CD4-positive, alpha-beta T cell treated with Interleukin-10 for 1 hour (primary cell): ENCODE measurements around the gene GALNS.

Experiments
- DNase-seq: peaks from one replicate; pipeline ENCODE4 v3.0.0-alpha.2; 2020

GALNS gene

DNA sequence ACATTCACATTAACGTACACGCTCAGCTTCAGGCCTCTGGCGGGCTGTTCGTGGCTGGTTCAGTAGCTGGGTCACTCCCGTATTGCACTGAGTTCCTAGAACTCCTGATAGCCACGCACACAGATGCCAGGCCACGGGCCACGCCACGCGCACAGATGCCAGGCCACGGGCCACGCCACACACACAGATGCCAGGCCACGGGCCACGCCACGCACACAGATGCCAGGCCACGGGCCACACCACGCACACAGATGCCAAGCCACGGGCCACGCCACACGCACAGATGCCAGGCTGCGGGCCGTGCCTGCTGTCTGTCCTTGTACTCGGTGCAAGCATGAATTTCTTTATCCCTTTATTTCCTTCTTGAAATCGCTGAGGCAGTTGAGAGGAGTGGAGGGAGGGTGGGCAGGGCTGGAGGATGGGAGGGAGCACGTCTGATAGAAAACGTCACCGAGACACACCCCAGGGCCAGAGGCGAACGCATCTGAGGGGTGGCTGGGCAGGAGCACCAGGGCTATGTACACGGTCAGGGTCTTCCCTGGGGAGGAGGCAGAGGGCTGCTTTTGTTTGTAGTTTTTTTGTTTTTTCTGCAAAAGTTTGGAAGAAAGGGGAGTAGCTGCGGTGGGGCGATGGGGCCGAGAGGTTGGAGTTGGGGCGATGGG lies 18.3 kb upstream of the GALNS start:
- no peak for DNase-seq

DNA sequence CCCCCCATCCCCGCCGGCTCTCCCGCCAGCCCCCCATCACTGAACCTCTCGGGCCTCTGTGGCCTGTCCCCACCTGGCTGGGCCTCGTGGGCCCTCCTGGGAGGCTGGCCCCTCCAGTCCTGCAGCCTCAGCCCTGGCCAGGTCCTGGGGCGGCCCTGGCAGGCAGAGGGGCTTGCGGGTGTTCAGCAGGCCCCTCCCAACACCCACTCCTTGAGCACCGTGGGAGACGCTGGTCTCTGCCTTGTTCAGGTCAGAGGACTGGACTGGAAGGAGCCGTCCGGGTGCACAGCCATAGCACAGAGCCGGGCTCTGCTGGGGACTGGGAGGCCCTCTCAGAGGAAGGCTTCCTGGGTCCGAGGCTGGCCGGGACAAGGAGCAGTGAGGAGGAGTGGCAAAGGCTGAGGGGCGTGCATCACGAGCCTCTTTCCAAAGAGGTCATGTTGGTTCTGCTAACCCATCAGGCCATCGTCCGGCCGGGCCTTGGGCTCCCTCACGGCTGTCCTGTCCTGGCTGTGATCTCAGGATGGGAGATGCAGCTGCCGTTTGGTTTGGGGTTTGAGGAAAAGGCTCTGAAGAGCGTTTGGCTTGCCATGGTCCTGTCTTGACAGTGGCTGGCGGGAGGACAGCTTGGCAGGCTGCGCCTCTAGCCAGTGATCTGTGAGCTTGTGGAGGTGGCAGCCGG lies 16.0 kb upstream of the GALNS start:
- no peak for DNase-seq

DNA sequence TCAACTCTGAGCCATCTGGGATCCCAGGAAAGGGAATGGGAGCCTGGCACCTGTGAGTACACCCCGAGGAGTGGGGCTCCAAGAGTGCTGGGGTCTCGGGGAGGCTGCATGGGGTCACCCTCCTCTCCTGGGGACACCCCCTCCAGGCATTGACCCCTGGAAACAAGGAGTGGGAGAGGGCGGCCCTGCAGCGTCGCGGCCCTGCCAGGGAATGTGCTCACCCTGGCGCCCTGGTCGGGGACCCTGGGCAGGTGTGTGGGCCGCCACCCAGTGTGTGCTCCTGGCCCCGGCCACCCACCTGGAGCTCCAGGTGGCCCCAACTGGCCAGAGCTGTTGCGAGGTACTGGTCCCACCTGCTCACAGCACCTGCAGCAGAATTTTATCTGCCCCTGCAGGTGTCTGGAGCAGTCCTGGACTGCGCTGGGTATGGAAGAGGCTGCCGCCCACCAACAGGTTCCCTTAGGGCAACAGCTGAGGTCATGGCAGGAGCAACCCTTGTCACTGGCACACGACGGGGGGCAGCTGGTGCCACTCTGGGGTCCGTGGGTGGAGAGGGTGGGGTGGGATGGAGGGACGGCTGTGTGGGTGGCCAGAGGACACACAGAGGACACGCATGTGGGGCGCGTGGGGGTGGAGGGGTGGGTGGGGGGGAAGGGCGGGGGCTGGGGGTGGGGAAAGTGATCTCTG lies 15.1 kb upstream of the GALNS start:
- DNase-seq: no peak

DNA sequence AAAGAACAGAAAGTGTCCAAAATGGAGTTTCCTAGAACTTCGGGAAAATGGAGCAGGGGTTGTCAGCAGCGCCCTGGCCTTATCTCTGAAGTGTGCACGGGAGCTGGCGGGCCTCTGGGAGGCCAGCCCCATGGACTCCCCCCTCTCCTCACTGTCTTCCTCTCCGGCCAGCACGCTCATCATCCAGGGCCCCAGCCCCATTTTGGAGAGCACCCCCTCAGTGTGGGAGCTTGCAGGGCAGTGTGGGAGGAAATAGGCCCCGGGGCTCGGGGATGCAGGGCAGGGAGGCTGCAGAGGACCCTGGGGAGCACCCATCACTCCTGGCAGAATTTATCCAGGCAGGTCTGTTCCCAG lies 14.6 kb upstream of the GALNS start:
- DNase-seq: no peak

DNA sequence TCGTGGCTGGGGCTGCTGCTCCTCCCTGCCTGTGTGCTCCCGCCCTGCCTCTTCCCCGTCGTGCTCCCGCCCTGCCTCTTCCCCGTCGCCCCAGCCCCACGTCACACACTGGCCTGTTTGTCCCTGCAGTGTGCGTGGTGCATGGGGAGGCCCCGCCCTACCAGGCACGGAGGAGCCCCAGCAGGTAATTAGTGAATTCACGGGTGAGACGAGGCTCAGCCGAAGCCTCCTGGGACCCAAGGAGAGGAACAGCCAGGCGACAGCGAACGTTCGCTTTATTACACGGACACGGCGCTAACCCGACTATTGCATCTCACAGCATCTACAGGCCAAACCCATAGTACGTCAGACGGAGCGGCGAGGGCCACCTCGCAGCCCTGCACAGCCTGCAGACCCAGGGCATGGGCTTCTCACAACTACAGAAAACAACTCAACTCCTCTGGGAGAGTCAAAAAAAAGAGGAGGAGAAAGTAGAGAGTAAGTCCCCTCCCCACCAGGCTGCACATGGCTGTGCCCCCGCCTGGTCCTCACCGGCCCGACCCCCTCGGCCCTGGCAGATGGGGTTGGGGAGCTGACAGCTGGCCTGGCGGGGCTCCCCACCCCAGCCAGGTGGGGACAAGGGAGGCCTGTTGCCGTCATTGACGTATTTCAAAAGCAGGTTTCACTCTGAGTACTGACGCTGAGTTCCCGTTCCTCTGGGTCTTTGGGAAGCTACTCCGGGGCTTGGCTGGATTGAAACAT lies 14.0 kb upstream of the GALNS start:
- no peak for DNase-seq

DNA sequence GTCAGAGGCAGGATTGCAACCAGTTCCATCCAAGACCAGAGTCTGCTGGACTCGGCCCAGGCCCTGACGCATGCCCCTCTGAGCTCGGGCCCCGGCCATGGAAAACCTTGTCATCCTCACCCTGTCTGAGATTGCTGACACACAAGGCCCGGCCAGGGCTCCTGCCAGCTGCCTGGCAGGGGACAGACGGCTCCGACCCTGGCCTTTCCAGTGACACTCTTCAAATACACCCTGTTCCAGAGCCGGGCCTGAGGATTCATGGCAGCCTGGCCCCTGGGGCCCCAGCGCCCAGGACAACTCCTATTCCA lies 12.9 kb upstream of the GALNS start:
- DNase-seq: no peak

DNA sequence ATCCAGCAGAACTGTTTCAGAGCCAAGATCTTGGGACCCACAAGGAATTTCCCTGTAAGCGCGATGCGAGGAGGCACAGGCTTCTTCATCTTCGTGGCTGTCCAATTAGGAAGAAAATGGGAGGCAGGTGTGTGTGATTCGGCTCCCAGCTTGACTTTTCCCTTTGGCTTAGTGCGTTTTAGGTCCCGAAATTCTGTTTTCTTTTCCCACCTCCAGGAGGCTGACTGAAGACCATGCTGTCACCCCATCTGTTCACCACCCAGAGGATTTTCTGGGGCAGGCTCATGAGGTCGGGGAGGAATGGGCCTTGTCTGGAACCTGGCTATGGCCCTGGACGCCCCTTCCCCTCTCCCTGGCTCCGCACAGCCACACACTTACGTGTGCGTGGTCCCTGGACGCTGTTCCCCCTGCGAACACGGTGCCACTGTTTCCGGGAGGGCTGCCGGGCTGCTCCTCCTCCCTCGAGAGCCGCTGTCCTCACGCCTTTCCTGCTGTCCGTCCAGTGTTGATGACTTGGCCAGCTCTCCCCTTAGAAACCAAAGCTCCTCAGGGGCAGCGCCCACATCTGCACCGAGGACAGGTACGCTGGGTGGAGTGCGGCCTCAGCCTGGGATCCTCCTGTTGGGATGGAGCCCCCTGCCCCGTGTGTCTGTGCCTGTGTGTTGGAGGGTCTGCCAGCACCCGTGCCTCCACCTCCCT lies 12.4 kb upstream of the GALNS start:
- DNase-seq: no peak

DNA sequence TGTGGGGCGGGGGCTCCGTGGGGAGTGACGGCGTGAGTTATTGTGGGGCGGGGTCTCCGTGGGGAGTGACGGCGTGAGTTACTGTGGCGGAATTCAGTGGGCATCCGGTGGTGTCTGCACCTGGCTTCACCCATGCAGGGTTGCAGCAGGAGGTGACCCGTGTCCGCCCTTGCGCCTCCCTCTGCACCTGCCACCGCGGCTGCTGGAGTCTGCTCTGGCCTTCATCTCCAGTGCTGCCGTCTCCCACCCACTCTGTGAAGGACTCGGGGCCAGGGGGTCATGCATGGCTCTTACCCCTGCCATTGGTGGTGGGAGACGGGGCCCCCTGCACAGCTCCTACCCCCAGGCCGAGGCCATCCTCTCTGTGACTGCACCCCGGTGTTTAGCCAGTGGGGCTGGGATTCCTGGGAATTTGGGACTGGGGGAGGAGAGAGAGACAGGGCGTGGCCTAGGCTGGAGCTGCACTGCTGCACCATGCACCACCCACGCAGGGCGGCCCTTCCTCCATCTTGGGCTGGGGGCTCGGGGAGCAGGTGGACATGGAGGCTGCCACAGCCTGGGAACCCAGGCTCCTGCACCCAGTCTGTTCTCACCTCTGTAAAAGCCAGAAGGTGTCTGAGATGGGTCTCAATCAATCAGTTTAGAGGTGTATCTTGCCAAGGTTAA lies 11.0 kb upstream of the GALNS start:
- no peak for DNase-seq

DNA sequence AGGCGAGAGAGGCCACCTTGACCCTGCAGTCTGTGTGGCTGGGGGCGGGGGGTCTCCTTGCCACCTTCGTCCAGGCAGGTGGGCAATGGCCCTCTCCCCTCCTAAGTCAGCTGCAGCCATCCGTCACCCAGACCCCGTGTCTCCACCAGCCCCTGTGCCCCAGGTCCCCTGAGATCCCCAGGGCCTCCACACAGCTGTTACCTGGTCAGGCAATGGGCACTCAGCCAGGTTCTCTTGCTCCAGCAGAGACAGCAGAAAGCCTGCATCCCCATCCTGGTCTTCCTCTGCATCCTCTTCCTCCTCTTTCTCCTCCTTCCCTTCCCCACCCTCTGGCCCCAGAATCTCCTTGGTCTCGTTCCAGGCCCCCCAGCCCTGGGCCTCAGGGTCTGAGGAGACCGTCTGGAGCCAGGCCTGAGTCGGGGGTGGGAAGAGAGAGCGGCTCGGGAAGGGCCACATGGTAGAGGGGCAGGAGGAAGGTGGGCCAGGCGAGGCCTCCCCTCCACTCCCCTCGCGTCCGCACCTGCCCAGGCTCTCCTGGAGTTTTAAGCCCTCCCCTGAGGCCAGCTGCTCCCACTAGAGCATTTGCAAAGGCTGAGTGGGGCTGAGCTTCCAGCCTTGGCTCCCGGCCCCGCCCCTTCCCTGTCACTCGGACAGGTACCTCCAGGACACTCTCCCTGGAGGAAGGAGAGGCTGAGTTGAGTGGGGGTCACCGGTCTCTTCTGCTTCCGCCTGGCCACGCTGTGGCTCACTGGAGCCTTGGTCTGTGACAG lies 9.6 kb upstream of the GALNS start, which contains the start of gene PABPN1L:
PABPN1L (minus strand) TSS at position 510 of the 770 bp plus-strand sequence; CDS start at position 456, 54 bp downstream.
- DNase-seq: no peak

DNA sequence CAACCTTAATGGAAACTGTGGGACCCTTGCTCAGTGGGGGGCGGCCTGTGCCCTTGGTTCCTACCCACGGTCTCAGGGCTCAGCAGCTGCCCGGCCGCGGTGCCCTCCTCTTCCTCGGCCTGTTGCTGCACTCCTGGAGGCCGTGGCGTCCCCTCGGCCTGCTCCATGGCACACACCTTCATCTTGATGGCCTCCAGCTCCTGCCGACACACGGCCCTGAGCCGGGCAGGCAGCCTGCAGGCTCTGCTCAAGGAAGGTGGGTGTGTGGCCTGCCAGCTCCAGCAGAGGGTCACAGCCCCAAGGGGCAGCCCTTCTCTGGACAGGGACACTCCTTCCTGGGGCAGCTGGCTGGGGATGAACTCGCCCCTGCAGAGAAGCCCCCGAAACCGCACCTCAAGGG lies 9.0 kb upstream of the GALNS start:
- DNase-seq: no peak

DNA sequence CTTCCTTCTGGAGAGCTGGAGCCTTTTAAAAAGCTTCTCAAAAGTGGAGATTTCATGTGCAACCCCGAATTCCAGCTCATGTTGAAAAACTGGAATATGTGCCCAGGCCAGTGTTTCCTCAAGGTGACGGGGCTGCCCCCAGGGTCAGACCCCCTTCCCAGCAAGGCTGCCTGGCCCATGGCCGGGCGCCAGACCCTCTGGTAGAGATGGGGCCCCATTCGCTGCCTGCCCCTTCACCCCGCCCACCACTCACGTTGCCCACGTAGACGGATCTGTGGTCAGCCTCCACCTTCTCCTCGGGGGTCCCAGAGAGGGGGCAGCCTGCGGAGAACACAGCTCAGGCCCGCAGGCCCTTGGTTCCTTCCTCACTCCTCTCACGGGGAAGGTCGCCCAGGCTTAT lies 8.6 kb upstream of the GALNS start:
- no peak for DNase-seq

DNA sequence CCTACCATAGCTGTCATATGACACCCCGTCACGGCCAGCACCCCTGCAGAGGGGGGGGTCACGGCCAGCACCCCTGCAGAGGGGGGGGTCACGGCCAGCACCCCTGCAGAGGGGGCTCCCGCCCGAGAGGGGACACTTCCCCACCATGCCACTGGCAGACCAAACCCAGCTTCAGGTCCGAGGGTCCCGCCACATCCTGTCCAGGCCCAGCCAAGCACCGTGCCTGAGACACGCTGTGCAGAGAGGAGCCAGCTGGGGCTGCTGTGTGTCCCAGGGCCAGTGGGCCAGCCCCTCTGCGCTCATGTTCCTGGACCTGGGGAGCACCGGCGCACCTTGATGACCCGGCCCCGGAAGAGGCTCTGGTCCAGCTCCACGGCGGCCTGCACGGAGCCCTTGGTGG lies 7.8 kb upstream of the GALNS start:
- no peak for DNase-seq

DNA sequence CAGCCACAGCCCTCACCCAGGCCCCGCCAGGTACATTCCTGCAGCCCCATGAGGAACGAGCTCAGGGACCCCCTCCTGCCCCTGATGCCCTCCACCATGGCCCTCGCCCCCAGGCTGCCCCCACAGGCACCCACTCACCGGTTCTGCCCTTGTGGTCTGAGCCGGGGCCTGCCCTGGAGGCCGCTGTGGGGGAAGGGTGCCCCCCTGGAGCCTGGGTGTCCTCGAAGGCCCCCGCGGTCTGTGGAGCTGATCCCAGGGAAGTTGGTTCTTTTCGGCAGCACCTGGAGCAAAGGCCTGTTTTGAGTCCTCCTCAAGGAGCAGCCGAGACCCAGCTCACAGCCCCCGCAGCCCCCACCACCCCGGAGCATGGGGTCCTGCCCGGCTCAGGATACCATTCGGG lies 7.4 kb upstream of the GALNS start:
- no peak for DNase-seq

DNA sequence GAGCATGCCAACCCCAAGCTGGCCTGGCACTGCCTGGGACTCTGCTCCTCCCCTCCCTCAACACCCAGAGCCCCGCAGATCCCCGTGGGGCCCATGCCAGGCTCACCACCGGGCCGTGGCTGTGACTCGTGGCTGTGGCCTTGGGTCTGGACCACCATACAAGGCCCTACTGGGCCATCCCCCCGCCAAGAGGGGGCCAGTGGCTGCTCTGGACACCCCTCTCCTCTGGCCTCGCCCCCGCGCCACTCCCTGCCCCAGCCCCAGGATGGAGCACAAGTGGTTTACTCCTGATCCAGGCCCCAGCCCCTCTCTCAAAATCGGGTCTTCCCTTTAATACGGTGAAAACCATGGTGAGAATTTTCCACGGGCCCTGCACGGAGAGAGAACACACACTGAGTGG lies 6.7 kb upstream of the GALNS start:
- DNase-seq: no peak

DNA sequence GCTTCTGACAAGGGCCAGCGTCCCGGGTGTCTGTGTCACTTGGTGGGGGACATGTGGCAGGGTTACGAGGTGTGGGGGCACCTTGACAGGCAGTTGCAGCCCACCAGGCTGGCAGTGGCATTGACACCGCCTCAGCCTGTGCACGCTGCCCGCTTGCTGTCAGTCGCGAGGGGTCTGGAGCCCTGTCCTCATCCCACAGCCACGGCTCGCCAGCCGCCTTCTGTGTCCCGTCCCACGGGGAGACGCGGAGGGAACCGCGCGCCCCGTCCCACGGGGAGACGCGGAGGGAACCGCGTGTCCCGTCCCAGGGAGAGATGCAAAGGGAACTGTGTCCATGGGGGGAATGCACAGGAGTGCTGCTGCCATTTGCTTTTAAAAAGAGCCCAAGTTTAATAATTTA lies 6.2 kb upstream of the GALNS start:
- no peak for DNase-seq

DNA sequence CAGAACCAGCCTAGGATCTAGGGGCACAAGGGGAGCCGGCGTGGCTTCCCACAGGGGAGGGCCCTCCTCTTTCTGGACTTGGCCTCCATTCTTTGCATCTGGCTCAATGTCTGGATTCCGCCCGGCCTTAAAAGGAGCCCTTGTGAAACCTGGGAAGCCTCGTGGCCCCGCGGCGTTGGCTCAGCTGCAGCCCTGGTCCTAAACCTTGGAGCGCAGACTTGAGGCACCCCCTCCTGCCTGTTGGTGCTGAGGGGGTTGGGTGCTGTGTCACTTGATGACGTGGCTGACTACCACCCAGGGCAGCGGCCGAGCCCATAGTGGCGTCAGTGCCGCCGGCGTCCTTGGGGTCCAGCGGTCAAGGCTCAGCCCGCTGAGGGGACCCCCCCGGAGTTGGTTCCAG lies 4.6 kb upstream of the GALNS start:
- DNase-seq: no peak

DNA sequence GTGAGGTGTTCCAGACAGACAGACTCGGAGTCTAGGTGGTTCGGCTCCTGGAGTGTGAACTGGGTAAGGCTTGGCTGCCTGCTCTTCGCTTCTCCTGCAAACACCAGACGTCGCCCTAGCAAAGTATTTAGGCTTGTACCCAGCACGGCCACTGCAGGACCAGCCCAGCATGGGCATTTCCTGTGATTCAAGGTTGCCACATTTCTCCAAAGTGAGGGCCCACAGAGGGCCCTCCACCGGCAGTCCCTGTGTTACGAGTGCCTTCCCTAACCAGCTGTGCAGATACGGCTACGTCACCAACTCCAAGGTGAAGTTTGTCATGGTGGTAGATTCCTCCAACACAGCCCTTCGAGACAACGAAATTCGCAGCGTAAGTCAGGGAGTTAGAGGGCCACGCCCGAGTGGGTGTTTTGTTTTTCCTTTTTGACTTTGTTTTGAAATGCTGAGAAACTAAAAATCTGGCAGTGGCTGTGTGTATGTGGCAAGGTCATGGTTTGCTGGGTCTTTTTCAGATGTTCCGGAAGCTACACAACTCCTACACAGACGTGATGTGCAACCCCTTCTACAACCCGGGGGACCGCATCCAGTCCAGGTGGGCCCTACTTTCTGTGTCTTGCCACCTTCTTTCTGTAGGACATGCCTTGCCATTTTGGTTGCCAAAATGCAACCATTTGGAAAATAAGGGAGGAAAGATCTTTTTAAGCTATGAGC lies 2.8 kb upstream of the GALNS start:
- DNase-seq: no peak

DNA sequence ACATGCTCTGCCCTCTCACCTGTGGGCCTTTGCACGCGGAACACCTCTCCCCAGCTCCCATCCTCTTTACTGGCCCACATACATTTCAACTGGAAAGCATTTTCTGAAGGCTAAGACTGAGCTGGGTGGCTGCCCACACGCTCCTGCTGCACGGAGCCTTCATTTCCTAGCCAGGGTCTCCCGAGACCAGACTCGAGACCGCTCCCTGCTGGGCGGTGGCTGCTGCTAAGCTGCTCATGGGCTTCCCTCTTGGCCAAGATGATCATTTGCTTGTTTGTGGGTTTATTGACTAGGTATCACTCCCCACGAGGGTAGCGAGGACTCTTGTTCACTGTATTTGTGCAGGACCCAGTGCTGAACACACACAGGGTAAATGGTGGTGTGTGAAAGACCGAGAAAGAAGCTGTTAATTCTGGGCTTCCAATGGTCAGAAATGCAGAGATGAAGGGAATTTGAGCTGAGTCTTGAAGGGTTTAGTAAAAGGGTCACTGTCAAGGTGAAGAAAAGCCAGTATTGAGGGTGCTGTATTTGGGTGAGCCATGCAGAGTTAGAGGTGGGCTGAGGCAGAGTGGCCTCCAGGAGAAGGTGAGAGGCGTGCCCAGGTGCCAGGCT lies 1.1 kb upstream of the GALNS start:
- peak; percentile 78 for DNase-seq

DNA sequence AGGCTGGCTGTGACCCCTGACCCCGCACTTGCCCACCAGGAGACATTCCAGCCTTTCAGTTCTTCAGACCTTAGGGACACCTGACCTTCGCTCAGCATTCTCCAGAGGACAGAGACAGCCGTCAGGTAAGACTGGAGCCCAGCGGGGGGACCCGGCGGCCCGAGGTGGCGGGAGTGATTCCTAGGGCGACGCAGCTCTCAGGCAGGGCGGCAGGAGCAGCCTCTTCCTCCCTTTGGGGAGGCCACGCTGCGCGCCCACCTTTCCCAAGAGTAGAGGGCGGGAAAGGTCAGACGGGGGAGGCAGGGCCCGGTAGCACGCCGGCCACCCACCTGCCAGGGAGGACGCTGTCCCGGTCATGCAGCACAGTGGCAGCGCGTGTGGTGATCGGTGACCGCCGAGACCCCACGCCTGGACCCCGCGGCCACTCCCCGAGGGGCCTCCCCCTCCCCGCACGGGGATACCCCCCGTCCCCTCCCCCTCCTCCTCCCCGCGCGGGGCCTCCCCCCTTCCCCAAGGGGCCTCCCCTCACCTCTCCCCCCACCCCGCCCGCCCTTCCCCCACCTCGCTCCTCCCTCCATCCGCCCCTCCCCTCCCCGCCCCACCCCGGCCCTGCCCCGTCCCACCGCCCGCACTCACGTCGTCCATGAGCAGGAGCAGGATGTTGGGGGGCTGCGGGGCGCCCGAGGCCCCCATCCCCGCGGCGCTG lies 472 bp downstream of the GALNS start:
- no peak for DNase-seq

DNA sequence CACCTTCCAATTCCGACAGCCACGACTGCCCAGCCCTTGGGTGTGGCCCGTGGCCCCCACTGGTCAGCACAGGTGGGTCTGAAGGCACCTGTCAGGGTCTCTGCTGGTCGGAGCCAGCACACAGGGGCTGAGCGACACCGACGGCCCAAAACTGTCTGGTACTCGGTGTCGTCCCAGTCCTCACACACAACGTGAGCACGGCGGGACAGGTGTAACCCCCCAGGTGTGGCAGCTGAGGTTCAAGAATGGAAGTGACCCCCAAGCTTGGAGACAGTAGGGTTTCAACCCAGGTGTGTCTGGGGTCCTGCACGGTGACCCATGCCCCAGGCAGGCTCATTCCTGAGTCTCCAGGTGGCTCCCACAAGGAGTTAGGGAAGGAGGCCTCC lies 1.0 kb downstream of the GALNS start:
- no peak for DNase-seq
